GM23248 (cell line): ENCODE data around the gene GTF2H4.

Experiments used
- EZH2 ChIP-seq: fragments of 200-600 bp; sonication (generic); IDR thresholded peaks from 2 replicates; pipeline ENCODE4 v1.6.1; 2018; ENCODE audit warnings: antibody characterized with exemption, mild to moderate bottlenecking; ENCODE audit not compliant: insufficient read depth, poor library complexity, severe bottlenecking
- EZH2phosphoT487 ChIP-seq: fragments of 200-600 bp; sonication (generic); IDR thresholded peaks from 2 replicates; pipeline ENCODE4 v1.6.1; 2018; ENCODE audit warnings: antibody characterized with exemption, moderate library complexity, mild to moderate bottlenecking, low read depth; ENCODE audit not compliant: insufficient read depth

GRCh38 chr6:30870546-30870945 lies 37.5 kb upstream of the GTF2H4 start:
- TF ChIP-seq EZH2: no peak
- TF ChIP-seq EZH2phosphoT487: no peak
